Tibial nerve (tissue), 4 donors: ENCODE data around the gene ARHGAP29.

ENCODE experiments used
- EP300 ChIP-seq, 2 donors: sonication (generic); formaldehyde crosslinking; IDR thresholded peaks; one replicate each; pipeline ENCODE4 v1.6.1; 2017; ENCODE audit warnings: antibody characterized with exemption in 2 of 2, mild to moderate bottlenecking in 1 of 2
- POLR2A ChIP-seq, 2 donors: fragments of 450-650 bp; IDR thresholded peaks; one replicate each; pipeline ENCODE4 v1.6.1; 2017; ENCODE audit warnings: antibody characterized with exemption in 2 of 2, mild to moderate bottlenecking in 2 of 2, moderate library complexity in 2 of 2
- TF ChIP-seq, protein P1 (sequence below), 5 experiments: fragments of 200-600 bp in 3 of 5; fragments of 450-650 bp in 2 of 5; sonication (generic) in 3 of 5; IDR thresholded peaks; one replicate each; pipeline ENCODE4 v1.5.1; 2016 to 2019; ENCODE audit warnings: antibody characterized with exemption in 5 of 5, mild to moderate bottlenecking in 3 of 5, moderate library complexity in 2 of 5

DNA sequence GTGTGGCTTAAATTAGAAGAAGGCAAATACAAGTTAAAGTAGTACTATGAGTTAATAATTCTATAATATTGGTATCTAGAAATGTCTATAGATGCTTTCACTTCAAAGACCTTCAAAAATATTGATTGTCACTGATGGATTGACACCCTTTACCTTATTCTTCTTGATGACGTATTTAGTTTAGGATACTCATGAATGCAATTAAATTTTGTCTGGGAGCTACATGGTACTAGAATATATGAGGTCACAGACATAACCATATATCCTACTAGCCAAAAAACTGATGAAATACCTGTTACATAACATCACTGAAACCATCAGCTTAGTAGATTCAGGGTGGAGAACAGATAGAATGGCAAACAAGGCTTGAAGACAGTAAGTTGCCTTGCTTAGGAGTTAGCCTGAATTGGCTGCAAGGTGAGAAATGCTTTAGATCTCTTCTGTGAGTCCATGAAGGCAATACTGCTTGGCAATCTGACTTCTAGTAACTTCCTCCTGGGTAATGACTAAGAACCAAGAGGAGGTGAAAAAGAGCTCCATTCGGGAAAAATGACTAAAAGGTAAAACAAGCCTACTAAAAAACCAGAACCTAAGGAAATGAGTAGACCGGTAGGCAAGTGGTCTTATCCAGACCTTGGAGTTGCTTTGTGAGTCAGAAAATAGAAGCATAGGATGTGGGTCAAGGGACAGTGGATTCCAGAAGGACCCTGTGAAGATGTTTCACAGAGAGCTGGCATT is 16.9 kb upstream of the ARHGAP29 start:
- TF ChIP-seq, protein P1, sequence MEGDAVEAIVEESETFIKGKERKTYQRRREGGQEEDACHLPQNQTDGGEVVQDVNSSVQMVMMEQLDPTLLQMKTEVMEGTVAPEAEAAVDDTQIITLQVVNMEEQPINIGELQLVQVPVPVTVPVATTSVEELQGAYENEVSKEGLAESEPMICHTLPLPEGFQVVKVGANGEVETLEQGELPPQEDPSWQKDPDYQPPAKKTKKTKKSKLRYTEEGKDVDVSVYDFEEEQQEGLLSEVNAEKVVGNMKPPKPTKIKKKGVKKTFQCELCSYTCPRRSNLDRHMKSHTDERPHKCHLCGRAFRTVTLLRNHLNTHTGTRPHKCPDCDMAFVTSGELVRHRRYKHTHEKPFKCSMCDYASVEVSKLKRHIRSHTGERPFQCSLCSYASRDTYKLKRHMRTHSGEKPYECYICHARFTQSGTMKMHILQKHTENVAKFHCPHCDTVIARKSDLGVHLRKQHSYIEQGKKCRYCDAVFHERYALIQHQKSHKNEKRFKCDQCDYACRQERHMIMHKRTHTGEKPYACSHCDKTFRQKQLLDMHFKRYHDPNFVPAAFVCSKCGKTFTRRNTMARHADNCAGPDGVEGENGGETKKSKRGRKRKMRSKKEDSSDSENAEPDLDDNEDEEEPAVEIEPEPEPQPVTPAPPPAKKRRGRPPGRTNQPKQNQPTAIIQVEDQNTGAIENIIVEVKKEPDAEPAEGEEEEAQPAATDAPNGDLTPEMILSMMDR (IDR thresholded peaks at IDR 0.05): no peak
- TF ChIP-seq POLR2A (IDR thresholded peaks at IDR 0.05) (no peak), EP300 (IDR thresholded peaks at IDR 0.05) (no peak)
